ENCODE measurements around the gene CYP2B6. TPM values are rescaled to one million over a fixed set of nuclear protein-coding genes. Genes with fewer than 3 reads are reported as not detected.
"Not testable (repeated sequence)": the region's sequence is repeated elsewhere in the genome, so short reads cannot be mapped to it uniquely, and the experiment has no call there.

Gene CYP2B6
- total RNA-seq, 2 experiments from 2014 or later, result not detected

DNA sequence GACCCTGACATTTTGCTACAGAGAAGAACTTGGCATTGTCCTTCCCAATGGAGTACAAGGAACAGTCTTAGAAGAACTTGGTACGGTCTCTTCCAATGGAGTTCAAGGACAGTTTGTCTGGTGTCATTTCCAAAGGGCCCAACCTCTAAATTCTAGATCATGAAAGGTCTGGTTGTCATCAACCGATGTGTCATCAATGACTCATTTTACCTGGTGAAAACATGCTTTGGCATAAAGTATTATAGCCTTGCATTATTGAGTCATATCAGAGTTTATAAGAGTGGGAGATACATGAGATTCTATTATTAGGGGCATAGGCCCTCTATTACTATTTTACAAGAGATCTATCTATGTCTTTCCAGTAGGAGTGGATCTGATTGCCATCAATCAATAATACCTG lies 4.3 kb downstream of the CYP2B6 start:
- ChIA-PET CTCF (no interaction called here), POLR2A (no interaction called here)
- ATAC-seq (ENCODE audit: poor library complexity) (no peak), DNase-seq (no peak)
- H3K27me3 ChIP-seq (ENCODE audit: control insufficient read depth in 1 of 2, insufficient read depth in 2 of 2, low read length in 2 of 2), result peaks cover 3 to 6% of the 10 kb centered on the region in 2 experiments
- H3K36me3 ChIP-seq (ENCODE audit: insufficient read depth, low read length), result no peaks in the 10 kb centered on the region
- TF ChIP-seq CTCF (IDR thresholded peaks at IDR 0.05), result no peak
- no peak overlapping the region for H3K4me3 Mint-ChIP-seq
- no peak overlapping the region for H3K27ac Mint-ChIP-seq
- no peaks in the 10 kb centered on the region for H3K9me3 ChIP-seq (ENCODE audit: control insufficient read depth in 1 of 2, insufficient read depth in 1 of 2, low read length in 2 of 2)
- H3K9me3 Mint-ChIP-seq, result no peaks in the 10 kb centered on the region
- intact Hi-C loops (cut with DNase I, micrococcal nuclease), result no loop called here
- H3K27ac ChIP-seq (ENCODE audit: low read depth in 1 of 2, low read length in 2 of 2), result no peak overlapping the region
- H3K36me3 Mint-ChIP-seq (ENCODE audit: low read depth), result no peaks in the 10 kb centered on the region
- no peak overlapping the region for H3K4me3 ChIP-seq (ENCODE audit: low read length)
- peaks cover 31% of the 10 kb centered on the region for H3K27me3 Mint-ChIP-seq
- no peaks in the 10 kb centered on the region for H3K4me1 Mint-ChIP-seq (ENCODE audit: low read depth)
- H3K4me1 ChIP-seq (ENCODE audit: insufficient read depth, low read length), result no peaks in the 10 kb centered on the region

DNA sequence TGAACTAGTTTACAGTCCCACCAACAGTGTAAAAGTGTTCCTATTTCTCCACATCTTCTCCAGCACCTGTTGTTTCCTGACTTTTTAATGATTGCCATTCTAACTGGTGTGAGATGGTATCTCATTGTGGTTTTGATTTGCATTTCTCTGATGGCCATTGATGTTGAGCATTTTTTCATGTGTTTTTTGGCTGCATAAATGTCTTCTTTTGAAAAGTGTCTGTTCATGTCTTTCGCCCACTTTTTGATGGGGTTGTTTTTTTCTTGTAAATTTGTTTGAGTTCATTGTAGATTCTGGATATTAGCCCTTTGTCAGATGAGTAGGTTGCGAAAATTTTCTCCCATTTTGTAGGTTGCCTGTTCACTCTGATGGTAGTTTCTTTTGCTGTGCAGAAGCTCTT lies 7.9 kb downstream of the CYP2B6 start:
- H3K4me3 Mint-ChIP-seq; DNase-seq; H3K9me3 Mint-ChIP-seq; H3K36me3 Mint-ChIP-seq (ENCODE audit: low read depth); CTCF ChIA-PET; H3K4me1 Mint-ChIP-seq (ENCODE audit: low read depth); H3K27ac Mint-ChIP-seq; H3K4me3 ChIP-seq (ENCODE audit: low read length); ATAC-seq (ENCODE audit: poor library complexity); H3K27me3 ChIP-seq (ENCODE audit: control insufficient read depth in 1 of 2, insufficient read depth in 2 of 2, low read length in 2 of 2); POLR2A ChIA-PET; H3K27ac ChIP-seq (ENCODE audit: low read depth in 1 of 2, low read length in 2 of 2); H3K9me3 ChIP-seq (ENCODE audit: control insufficient read depth in 1 of 2, insufficient read depth in 1 of 2, low read length in 2 of 2); H3K36me3 ChIP-seq (ENCODE audit: insufficient read depth, low read length); H3K4me1 ChIP-seq (ENCODE audit: insufficient read depth, low read length); intact Hi-C loops (cut with DNase I, micrococcal nuclease): not testable (repeated sequence)
- H3K27me3 Mint-ChIP-seq, result peaks cover 26% of the 10 kb centered on the region

DNA sequence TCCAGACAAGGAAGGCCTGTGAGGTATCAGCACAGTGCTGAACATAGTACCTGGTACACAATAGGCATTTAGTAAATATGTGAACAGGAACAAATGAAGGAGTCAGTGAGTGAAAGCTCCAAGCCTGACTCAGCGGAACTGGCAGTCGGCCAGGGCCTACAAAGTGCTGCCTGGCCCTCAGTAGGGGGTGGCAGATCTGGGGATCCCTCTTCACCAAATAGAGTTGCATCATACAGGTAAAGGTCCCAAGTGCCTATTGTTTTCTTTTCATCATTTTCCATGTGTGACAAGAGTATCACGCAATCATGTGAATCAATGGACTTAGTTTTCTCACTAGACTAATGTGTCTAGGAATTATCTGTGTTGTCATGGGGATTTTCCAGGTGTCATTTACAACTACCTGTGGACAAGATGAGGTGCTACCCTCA lies 9.2 kb downstream of the CYP2B6 start:
- Histone ChIP-seq H3K36me3 (ENCODE audit: insufficient read depth, low read length) (no peaks in the 10 kb centered on the region), H3K27me3 (ENCODE audit: control insufficient read depth in 1 of 2, insufficient read depth in 2 of 2, low read length in 2 of 2) (peaks cover 3 to 8% of the 10 kb centered on the region in 2 experiments), H3K9me3 (ENCODE audit: control insufficient read depth in 1 of 2, insufficient read depth in 1 of 2, low read length in 2 of 2) (no peaks in the 10 kb centered on the region), H3K4me3 (ENCODE audit: low read length) (no peak overlapping the region), H3K27ac (ENCODE audit: low read depth in 1 of 2, low read length in 2 of 2) (no peak overlapping the region), H3K4me1 (ENCODE audit: insufficient read depth, low read length) (no peaks in the 10 kb centered on the region)
- no peak for DNase-seq
- no peak for TF ChIP-seq CTCF (IDR thresholded peaks at IDR 0.05)
- no peak overlapping the region for H3K4me3 Mint-ChIP-seq
- no peaks in the 10 kb centered on the region for H3K36me3 Mint-ChIP-seq (ENCODE audit: low read depth)
- ChIA-PET POLR2A (no interaction called here), CTCF (no interaction called here)
- intact Hi-C loops (cut with DNase I, micrococcal nuclease), result no loop called here
- H3K9me3 Mint-ChIP-seq, result no peaks in the 10 kb centered on the region
- no peaks in the 10 kb centered on the region for H3K4me1 Mint-ChIP-seq (ENCODE audit: low read depth)
- H3K27ac Mint-ChIP-seq, result no peak overlapping the region
- H3K27me3 Mint-ChIP-seq, result peaks cover 33% of the 10 kb centered on the region
- no peak for ATAC-seq (ENCODE audit: poor library complexity)

- Histone ChIP-seq H3K4me1 (ENCODE audit: insufficient read depth, low read length) (no peaks in the 10 kb centered on the region), H3K9me3 (ENCODE audit: control insufficient read depth in 1 of 2, insufficient read depth in 1 of 2, low read length in 2 of 2) (no peaks in the 10 kb centered on the region), H3K27ac (ENCODE audit: low read depth in 1 of 2, low read length in 2 of 2) (no peak overlapping the region), H3K27me3 (ENCODE audit: control insufficient read depth in 1 of 2, insufficient read depth in 2 of 2, low read length in 2 of 2) (peaks cover 3 to 12% of the 10 kb centered on the region in 2 experiments), H3K4me3 (ENCODE audit: low read length) (no peak overlapping the region), H3K36me3 (ENCODE audit: insufficient read depth, low read length) (no peaks in the 10 kb centered on the region)
- intact Hi-C loops (cut with DNase I, micrococcal nuclease), result no loop called here
- CTCF ChIA-PET, result no interaction called here
- DNase-seq (no peak), ATAC-seq (ENCODE audit: poor library complexity) (no peak)
- H3K36me3 Mint-ChIP-seq (ENCODE audit: low read depth), result no peaks in the 10 kb centered on the region
- peaks cover 37% of the 10 kb centered on the region for H3K27me3 Mint-ChIP-seq
- no peaks in the 10 kb centered on the region for H3K9me3 Mint-ChIP-seq
- H3K27ac Mint-ChIP-seq, result no peak overlapping the region
- no peaks in the 10 kb centered on the region for H3K4me1 Mint-ChIP-seq (ENCODE audit: low read depth)
- POLR2A ChIA-PET, result no interaction called here
- no peak for TF ChIP-seq CTCF (IDR thresholded peaks at IDR 0.05)
- H3K4me3 Mint-ChIP-seq, result no peak overlapping the region
Observed at GRCh38 chr19:41001243-41001971, 10.3 kb downstream of the CYP2B6 start.

GRCh38 chr19:41003656-41004055 lies 12.6 kb downstream of the CYP2B6 start:
- H3K36me3 Mint-ChIP-seq (ENCODE audit: low read depth); H3K4me1 Mint-ChIP-seq (ENCODE audit: low read depth); H3K4me3 ChIP-seq (ENCODE audit: low read length); H3K4me3 Mint-ChIP-seq; H3K9me3 ChIP-seq (ENCODE audit: control insufficient read depth in 1 of 2, insufficient read depth in 1 of 2, low read length in 2 of 2); intact Hi-C loops (cut with DNase I, micrococcal nuclease); CTCF ChIA-PET; H3K27ac Mint-ChIP-seq; H3K9me3 Mint-ChIP-seq; H3K36me3 ChIP-seq (ENCODE audit: insufficient read depth, low read length); DNase-seq; ATAC-seq (ENCODE audit: poor library complexity); H3K4me1 ChIP-seq (ENCODE audit: insufficient read depth, low read length); POLR2A ChIA-PET; H3K27ac ChIP-seq (ENCODE audit: low read depth in 1 of 2, low read length in 2 of 2): not testable (repeated sequence)
- H3K27me3 ChIP-seq (ENCODE audit: control insufficient read depth in 1 of 2, insufficient read depth in 2 of 2, low read length in 2 of 2), result peaks cover 8 to 18% of the 10 kb centered on the region in 2 experiments
- peaks cover 44% of the 10 kb centered on the region for H3K27me3 Mint-ChIP-seq
